GM19023 (cell line): ENCODE data around the gene SCIN.

Experiments used
- ATAC-seq: cut with Tn5 transposase; IDR thresholded peaks from one replicate; pipeline ENCODE4 v1.9.1; 2021; ENCODE audit warnings: mild to moderate bottlenecking, moderate library complexity; ENCODE audit not compliant: unreplicated experiment

The SCIN gene

GRCh38 chr7:12609561-12609960 is 39.0 kb downstream of the SCIN start:
- no peak for ATAC-seq

- ATAC-seq, result no peak
Measured at GRCh38 chr7:12610899-12611298, 40.4 kb downstream of the SCIN start.

- ATAC-seq, result no peak
Measured at GRCh38 chr7:12612622-12613021, 42.1 kb downstream of the SCIN start.

- ATAC-seq, result no peak
Measured at GRCh38 chr7:12619461-12620069, 49.0 kb downstream of the SCIN start.

GRCh38 chr7:12620371-12620770 is 49.9 kb downstream of the SCIN start:
- ATAC-seq, result no peak

- no peak for ATAC-seq
Measured at GRCh38 chr7:12623223-12623622, 52.7 kb downstream of the SCIN start.

- ATAC-seq, result no peak
Measured at GRCh38 chr7:12623885-12624498, 53.5 kb downstream of the SCIN start.

- no peak for ATAC-seq
Measured at GRCh38 chr7:12625836-12626235, 55.3 kb downstream of the SCIN start.

- no peak for ATAC-seq
Measured at GRCh38 chr7:12629816-12630512, 59.4 kb downstream of the SCIN start.

- no peak for ATAC-seq
Measured at GRCh38 chr7:12630513-12630819, 59.9 kb downstream of the SCIN start.

- no peak for ATAC-seq
Measured at GRCh38 chr7:12633582-12633981, 63.1 kb downstream of the SCIN start.

- ATAC-seq, result peak; percentile 71
Measured at GRCh38 chr7:12635830-12636229, 65.3 kb downstream of the SCIN start.

GRCh38 chr7:12637328-12637727 is 66.8 kb downstream of the SCIN start:
- no peak for ATAC-seq

- ATAC-seq, result no peak
Measured at GRCh38 chr7:12637819-12638592, 67.5 kb downstream of the SCIN start.

GRCh38 chr7:12638851-12639456 is 68.4 kb downstream of the SCIN start:
- ATAC-seq, result no peak

- ATAC-seq, result no peak
Measured at GRCh38 chr7:12640299-12641096, 70.0 kb downstream of the SCIN start.

GRCh38 chr7:12641196-12641595 is 70.7 kb downstream of the SCIN start:
- ATAC-seq, result no peak

- ATAC-seq, result no peak
Measured at GRCh38 chr7:12642508-12642907, 72.0 kb downstream of the SCIN start.

- ATAC-seq, result no peak
Measured at GRCh38 chr7:12643001-12643643, 72.6 kb downstream of the SCIN start.

- peak; percentile 35 for ATAC-seq
Measured at GRCh38 chr7:12643644-12644043, 73.1 kb downstream of the SCIN start.
